ENCODE data around the gene MINDY4B.

- TF ChIP-seq ELF4 (IDR thresholded peaks at IDR 0.05), result no peak
- no peak for TF ChIP-seq L3MBTL2 (conservative IDR thresholded peaks at IDR 0.05)
- TF ChIP-seq FOXA1 (IDR thresholded peaks at IDR 0.05), result no peak
- no peak for TF ChIP-seq SP1 (IDR thresholded peaks at IDR 0.05)
- no peak for TF ChIP-seq FOXK2 (IDR thresholded peaks at IDR 0.05)
- no peak for TF ChIP-seq ARNT (IDR thresholded peaks at IDR 0.05)
- TF ChIP-seq SUZ12 (IDR thresholded peaks at IDR 0.05), result no peak
- no peak for TF ChIP-seq TARDBP (IDR thresholded peaks at IDR 0.05)
- TF ChIP-seq HDGF (IDR thresholded peaks at IDR 0.05; ENCODE audit: borderline replicate concordance), result no peak
- TF ChIP-seq ZNF384 (IDR thresholded peaks at IDR 0.05), result no peak
- TF ChIP-seq PKNOX1 (IDR thresholded peaks at IDR 0.05), result no peak
- TF ChIP-seq BHLHE40 (IDR thresholded peaks at IDR 0.05; ENCODE audit: borderline replicate concordance), result no peak
- TF ChIP-seq NFRKB (IDR thresholded peaks at IDR 0.05), result no peak
- TF ChIP-seq LEF1 (IDR thresholded peaks at IDR 0.05; ENCODE audit: borderline replicate concordance), result no peak
Observed at GRCh38 chr3:150847433-150847832, 57.8 kb downstream of the MINDY4B start.

Measured in HEK293T (cell line).